NAMALWA (cell line): ENCODE measurements around the gene DNAJA3.

Experiments used
- DNase-seq: peaks from one replicate; pipeline ENCODE4 v3.0.0-alpha.2; 2015; ENCODE audit warnings: low spot score

Gene DNAJA3

GRCh38 chr16:4474192-4474961 lies 48.7 kb downstream of the DNAJA3 start, which contains the start of gene NMRAL1:
Gene NMRAL1 (minus strand): TSS chr16:4474625. CDS start chr16:4474132, 493 bp downstream.
- peak; percentile 93 for DNase-seq

GRCh38 chr16:4475880-4476788 lies 50.5 kb downstream of the DNAJA3 start, which contains the start of gene HMOX2:
Gene HMOX2 (plus strand): TSS chr16:4476398. CDS start chr16:4505525, 29,127 bp downstream.
- DNase-seq: peak; percentile 95

GRCh38 chr16:4477966-4478365 lies 52.3 kb downstream of the DNAJA3 start:
- peak; percentile 59 for DNase-seq

GRCh38 chr16:4481526-4481925 lies 55.9 kb downstream of the DNAJA3 start:
- DNase-seq: no peak

- DNase-seq: no peak
These were observed 56.3 kb downstream of the DNAJA3 start for GRCh38 chr16:4481963-4482362.

- DNase-seq: no peak
These were observed 60.6 kb downstream of the DNAJA3 start for GRCh38 chr16:4486126-4486893.

GRCh38 chr16:4487955-4488498 lies 62.4 kb downstream of the DNAJA3 start:
- DNase-seq: no peak

GRCh38 chr16:4488499-4488967 lies 62.9 kb downstream of the DNAJA3 start:
- no peak for DNase-seq

GRCh38 chr16:4489030-4489429 lies 63.4 kb downstream of the DNAJA3 start:
- DNase-seq: no peak

GRCh38 chr16:4491898-4492297 lies 66.2 kb downstream of the DNAJA3 start:
- no peak for DNase-seq

GRCh38 chr16:4494746-4495490 lies 69.2 kb downstream of the DNAJA3 start:
- no peak for DNase-seq

- no peak for DNase-seq
These were observed 70.1 kb downstream of the DNAJA3 start for GRCh38 chr16:4495766-4496165.

- no peak for DNase-seq
These were observed 70.6 kb downstream of the DNAJA3 start for GRCh38 chr16:4496305-4496704.

GRCh38 chr16:4498546-4499195 lies 73.0 kb downstream of the DNAJA3 start:
- no peak for DNase-seq

- no peak for DNase-seq
These were observed 73.5 kb downstream of the DNAJA3 start for GRCh38 chr16:4499196-4499555.

GRCh38 chr16:4500272-4500671 lies 74.6 kb downstream of the DNAJA3 start:
- DNase-seq: no peak

GRCh38 chr16:4501071-4501478 lies 75.4 kb downstream of the DNAJA3 start:
- DNase-seq: no peak

GRCh38 chr16:4505356-4506147 lies 79.9 kb downstream of the DNAJA3 start:
- peak; percentile 84 for DNase-seq
